GM12874 (cell line): ENCODE measurements around the gene BANF2.

Source experiments
- TF ChIP-seq, protein P1 (sequence below): IDR thresholded peaks from 2 replicates; pipeline ENCODE4 v1.5.1; 2011; ENCODE audit warnings: low read depth, mild to moderate bottlenecking, control low read depth, low read length, moderate library complexity; ENCODE audit not compliant: insufficient read depth

BANF2 gene

GRCh38 chr20:17785007-17785406 is 85.2 kb downstream of the BANF2 start:
- TF ChIP-seq, protein P1, sequence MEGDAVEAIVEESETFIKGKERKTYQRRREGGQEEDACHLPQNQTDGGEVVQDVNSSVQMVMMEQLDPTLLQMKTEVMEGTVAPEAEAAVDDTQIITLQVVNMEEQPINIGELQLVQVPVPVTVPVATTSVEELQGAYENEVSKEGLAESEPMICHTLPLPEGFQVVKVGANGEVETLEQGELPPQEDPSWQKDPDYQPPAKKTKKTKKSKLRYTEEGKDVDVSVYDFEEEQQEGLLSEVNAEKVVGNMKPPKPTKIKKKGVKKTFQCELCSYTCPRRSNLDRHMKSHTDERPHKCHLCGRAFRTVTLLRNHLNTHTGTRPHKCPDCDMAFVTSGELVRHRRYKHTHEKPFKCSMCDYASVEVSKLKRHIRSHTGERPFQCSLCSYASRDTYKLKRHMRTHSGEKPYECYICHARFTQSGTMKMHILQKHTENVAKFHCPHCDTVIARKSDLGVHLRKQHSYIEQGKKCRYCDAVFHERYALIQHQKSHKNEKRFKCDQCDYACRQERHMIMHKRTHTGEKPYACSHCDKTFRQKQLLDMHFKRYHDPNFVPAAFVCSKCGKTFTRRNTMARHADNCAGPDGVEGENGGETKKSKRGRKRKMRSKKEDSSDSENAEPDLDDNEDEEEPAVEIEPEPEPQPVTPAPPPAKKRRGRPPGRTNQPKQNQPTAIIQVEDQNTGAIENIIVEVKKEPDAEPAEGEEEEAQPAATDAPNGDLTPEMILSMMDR = no peak
